GM12878 (cell line): ENCODE measurements around the gene GPC6.

Experiments used
- BHLHE40 ChIP-seq, 2 experiments: fragments of 450-650 bp in 1 of 2; IDR thresholded peaks; 2 replicates each; pipeline ENCODE4 v1.6.1; 2011 to 2017; ENCODE audit warnings: low read depth in 2 of 2, borderline replicate concordance in 1 of 2, improper control_type of control experiment in 1 of 2, low read length in 1 of 2, mild to moderate bottlenecking in 1 of 2
- MTA2 ChIP-seq: fragments of 450-650 bp; IDR thresholded peaks from 2 replicates; pipeline ENCODE4 v1.6.1; 2016; ENCODE audit warnings: low read depth, mild to moderate bottlenecking, moderate library complexity
- POLR2A ChIP-seq: IDR thresholded peaks from 2 replicates; pipeline ENCODE4 v1.6.1; 2011; ENCODE audit warnings: low read depth, mild to moderate bottlenecking, low read length
- POLR2AphosphoS5 ChIP-seq: IDR thresholded peaks from 2 replicates; pipeline ENCODE4 v1.6.1; 2011; ENCODE audit warnings: mild to moderate bottlenecking, low read length, inconsistent platforms
- SRF ChIP-seq, 2 experiments: IDR thresholded peaks; 2 replicates each; pipeline ENCODE4 v1.6.1; 2011; ENCODE audit warnings: low read depth in 2 of 2, low read length in 2 of 2, mild to moderate bottlenecking in 1 of 2, moderate library complexity in 1 of 2
- STAT3 ChIP-seq: IDR thresholded peaks from 2 replicates; pipeline ENCODE4 v1.6.1; 2011; ENCODE audit warnings: low read depth, low read length, improper control_type of control experiment
- TF ChIP-seq, protein P1 (sequence below): IDR thresholded peaks from 2 replicates; pipeline ENCODE4 v1.6.1; 2012; ENCODE audit warnings: improper control_type of control experiment, low read depth, low read length; ENCODE audit not compliant: insufficient replicate concordance
- TF ChIP-seq, protein P2 (sequence below), 3 experiments: IDR thresholded peaks in 2 of 3; conservative IDR thresholded peaks in 1 of 3; 2 replicates each; pipeline ENCODE4 v1.5.1; 2011; ENCODE audit warnings: low read depth in 3 of 3, low read length in 3 of 3, mild to moderate bottlenecking in 3 of 3, control low read depth in 2 of 3, moderate library complexity in 2 of 3, inconsistent platforms in 1 of 3, mixed read lengths in 1 of 3; ENCODE audit not compliant: control insufficient read depth in 2 of 3, insufficient read depth in 1 of 3; ENCODE audit errors: extremely low read depth in 1 of 3
- TF ChIP-seq, protein P3 (sequence below): IDR thresholded peaks from 2 replicates; pipeline ENCODE4 v1.6.1; 2011; ENCODE audit warnings: low read depth, mild to moderate bottlenecking, low read length, moderate library complexity, borderline replicate concordance; ENCODE audit errors: extremely low read depth

DNA sequence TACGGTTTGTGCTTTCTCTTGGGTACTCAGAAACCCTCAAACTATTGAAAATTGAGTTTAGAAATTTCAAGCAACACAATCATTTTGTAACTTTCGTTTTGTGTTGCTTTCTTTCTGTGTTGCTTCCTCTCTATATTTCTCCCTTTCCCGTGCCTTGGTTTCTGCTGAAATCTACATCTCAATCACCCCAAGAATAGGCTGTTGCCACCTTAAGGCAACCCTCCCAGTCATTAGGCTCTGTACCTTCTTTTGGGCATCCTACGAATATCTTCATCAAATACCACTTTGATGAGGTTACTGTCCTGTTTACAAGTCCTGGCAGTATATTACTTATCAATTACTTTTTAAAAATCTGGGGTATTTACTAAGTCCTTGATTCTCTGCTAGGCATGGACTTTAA, 621.6 kb downstream of the GPC6 start:
- TF ChIP-seq BHLHE40 (IDR thresholded peaks at IDR 0.05; ENCODE audit: borderline replicate concordance in 1 of 2, low read depth in 2 of 2, low read length in 1 of 2) (no peak), MTA2 (no peak), POLR2AphosphoS5 (no peak), SRF (IDR thresholded peaks at IDR 0.05; ENCODE audit: low read depth in 2 of 2, low read length in 2 of 2) (no peak), STAT3 (no peak), POLR2A (no peak)
- TF ChIP-seq, protein P1, sequence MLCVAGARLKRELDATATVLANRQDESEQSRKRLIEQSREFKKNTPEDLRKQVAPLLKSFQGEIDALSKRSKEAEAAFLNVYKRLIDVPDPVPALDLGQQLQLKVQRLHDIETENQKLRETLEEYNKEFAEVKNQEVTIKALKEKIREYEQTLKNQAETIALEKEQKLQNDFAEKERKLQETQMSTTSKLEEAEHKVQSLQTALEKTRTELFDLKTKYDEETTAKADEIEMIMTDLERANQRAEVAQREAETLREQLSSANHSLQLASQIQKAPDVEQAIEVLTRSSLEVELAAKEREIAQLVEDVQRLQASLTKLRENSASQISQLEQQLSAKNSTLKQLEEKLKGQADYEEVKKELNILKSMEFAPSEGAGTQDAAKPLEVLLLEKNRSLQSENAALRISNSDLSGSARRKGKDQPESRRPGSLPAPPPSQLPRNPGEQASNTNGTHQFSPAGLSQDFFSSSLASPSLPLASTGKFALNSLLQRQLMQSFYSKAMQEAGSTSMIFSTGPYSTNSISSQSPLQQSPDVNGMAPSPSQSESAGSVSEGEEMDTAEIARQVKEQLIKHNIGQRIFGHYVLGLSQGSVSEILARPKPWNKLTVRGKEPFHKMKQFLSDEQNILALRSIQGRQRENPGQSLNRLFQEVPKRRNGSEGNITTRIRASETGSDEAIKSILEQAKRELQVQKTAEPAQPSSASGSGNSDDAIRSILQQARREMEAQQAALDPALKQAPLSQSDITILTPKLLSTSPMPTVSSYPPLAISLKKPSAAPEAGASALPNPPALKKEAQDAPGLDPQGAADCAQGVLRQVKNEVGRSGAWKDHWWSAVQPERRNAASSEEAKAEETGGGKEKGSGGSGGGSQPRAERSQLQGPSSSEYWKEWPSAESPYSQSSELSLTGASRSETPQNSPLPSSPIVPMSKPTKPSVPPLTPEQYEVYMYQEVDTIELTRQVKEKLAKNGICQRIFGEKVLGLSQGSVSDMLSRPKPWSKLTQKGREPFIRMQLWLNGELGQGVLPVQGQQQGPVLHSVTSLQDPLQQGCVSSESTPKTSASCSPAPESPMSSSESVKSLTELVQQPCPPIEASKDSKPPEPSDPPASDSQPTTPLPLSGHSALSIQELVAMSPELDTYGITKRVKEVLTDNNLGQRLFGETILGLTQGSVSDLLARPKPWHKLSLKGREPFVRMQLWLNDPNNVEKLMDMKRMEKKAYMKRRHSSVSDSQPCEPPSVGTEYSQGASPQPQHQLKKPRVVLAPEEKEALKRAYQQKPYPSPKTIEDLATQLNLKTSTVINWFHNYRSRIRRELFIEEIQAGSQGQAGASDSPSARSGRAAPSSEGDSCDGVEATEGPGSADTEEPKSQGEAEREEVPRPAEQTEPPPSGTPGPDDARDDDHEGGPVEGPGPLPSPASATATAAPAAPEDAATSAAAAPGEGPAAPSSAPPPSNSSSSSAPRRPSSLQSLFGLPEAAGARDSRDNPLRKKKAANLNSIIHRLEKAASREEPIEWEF: no peak
- TF ChIP-seq, protein P2, sequence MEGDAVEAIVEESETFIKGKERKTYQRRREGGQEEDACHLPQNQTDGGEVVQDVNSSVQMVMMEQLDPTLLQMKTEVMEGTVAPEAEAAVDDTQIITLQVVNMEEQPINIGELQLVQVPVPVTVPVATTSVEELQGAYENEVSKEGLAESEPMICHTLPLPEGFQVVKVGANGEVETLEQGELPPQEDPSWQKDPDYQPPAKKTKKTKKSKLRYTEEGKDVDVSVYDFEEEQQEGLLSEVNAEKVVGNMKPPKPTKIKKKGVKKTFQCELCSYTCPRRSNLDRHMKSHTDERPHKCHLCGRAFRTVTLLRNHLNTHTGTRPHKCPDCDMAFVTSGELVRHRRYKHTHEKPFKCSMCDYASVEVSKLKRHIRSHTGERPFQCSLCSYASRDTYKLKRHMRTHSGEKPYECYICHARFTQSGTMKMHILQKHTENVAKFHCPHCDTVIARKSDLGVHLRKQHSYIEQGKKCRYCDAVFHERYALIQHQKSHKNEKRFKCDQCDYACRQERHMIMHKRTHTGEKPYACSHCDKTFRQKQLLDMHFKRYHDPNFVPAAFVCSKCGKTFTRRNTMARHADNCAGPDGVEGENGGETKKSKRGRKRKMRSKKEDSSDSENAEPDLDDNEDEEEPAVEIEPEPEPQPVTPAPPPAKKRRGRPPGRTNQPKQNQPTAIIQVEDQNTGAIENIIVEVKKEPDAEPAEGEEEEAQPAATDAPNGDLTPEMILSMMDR (IDR thresholded peaks at IDR 0.05 in 2 of 3, conservative IDR thresholded peaks at IDR 0.05 in 1 of 3; ENCODE audit: control insufficient read depth in 2 of 3, extremely low read depth in 1 of 3, insufficient read depth in 1 of 3, low read depth in 3 of 3, low read length in 3 of 3): no peak
- TF ChIP-seq, protein P3, sequence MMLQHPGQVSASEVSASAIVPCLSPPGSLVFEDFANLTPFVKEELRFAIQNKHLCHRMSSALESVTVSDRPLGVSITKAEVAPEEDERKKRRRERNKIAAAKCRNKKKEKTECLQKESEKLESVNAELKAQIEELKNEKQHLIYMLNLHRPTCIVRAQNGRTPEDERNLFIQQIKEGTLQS: no peak
